Body of pancreas (tissue), 4 donors: Measurements from ENCODE around the gene PTPRT.

Experiments used
- CTCF ChIP-seq, 7 experiments: fragments of 450-650 bp in 4 of 7; fragments of 200-600 bp in 3 of 7; sonication (generic) in 3 of 7; IDR thresholded peaks; one replicate each; pipeline ENCODE4 v1.5.1; 2016 to 2019; ENCODE audit warnings: antibody characterized with exemption in 7 of 7
- POLR2A ChIP-seq, 3 donors: fragments of 450-650 bp; IDR thresholded peaks; one replicate each; pipeline ENCODE4 v1.6.1; 2016; ENCODE audit warnings: antibody characterized with exemption in 3 of 3, mild to moderate bottlenecking in 2 of 3

- TF ChIP-seq CTCF (IDR thresholded peaks at IDR 0.05) (no peak), POLR2A (IDR thresholded peaks at IDR 0.05) (no peak)
Observed at GRCh38 chr20:42186337-42186736, 1003.4 kb downstream of the PTPRT start.
